Lower leg skin (tissue), 4 donors: ENCODE measurements around the gene TEX261. TPM values are rescaled to one million over a fixed set of nuclear protein-coding genes. Genes with fewer than 3 reads are reported as not detected.

ENCODE experiments used
- DNase-seq, 2 donors: peaks; one replicate each; pipeline ENCODE4 v3.0.0-alpha.2; 2019; ENCODE audit warnings: low spot score in 2 of 2
- H3K4me3 ChIP-seq: fragments of 200-600 bp; sonication (generic); 2 replicates; pipeline ENCODE4 v1.5.1; 2017; ENCODE audit warnings: mild to moderate bottlenecking, low read depth; ENCODE audit not compliant: poor library complexity, severe bottlenecking
- POLR2A ChIP-seq, 2 donors: fragments of 450-650 bp; IDR thresholded peaks; one replicate each; pipeline ENCODE4 v1.6.1; 2016 to 2017; ENCODE audit warnings: antibody characterized with exemption in 2 of 2, mild to moderate bottlenecking in 1 of 2, moderate library complexity in 1 of 2
- WGBS, 2 donors: methylation state at CpG; one replicate each; pipeline ENCODE4 v1.1.5; 2018; 5-methylcytosine and 5-hydroxymethylcytosine counted together
- intact Hi-C: fragments of 100-400 bp; cut with DNase I; formaldehyde crosslinking; loops from one replicate; pipeline ENCODE4 v1.15.0; 2023; ENCODE audit warnings: low total_unique reads
- total RNA-seq, 4 donors: library from RNA; depleted of rRNA; stranded (reverse); fragments of >200 nt; gene quantifications; one replicate each; pipeline ENCODE4 v1.1.0, GENCODE V29; 2016
- TF ChIP-seq, protein P1 (sequence below), 3 donors: fragments of 450-650 bp; IDR thresholded peaks; one replicate each; pipeline ENCODE4 v1.5.1; 2016; ENCODE audit warnings: antibody characterized with exemption in 3 of 3, mild to moderate bottlenecking in 3 of 3, moderate library complexity in 2 of 3

Gene TEX261
- total RNA-seq, 4 donors from 2014 or later, result 12.5 to 24.9 (median 20.7) TPM

GRCh38 chr2:70936165-70936978 is 58.3 kb downstream of the TEX261 start:
- no peak overlapping the region for H3K4me3 ChIP-seq
- TF ChIP-seq, protein P1, sequence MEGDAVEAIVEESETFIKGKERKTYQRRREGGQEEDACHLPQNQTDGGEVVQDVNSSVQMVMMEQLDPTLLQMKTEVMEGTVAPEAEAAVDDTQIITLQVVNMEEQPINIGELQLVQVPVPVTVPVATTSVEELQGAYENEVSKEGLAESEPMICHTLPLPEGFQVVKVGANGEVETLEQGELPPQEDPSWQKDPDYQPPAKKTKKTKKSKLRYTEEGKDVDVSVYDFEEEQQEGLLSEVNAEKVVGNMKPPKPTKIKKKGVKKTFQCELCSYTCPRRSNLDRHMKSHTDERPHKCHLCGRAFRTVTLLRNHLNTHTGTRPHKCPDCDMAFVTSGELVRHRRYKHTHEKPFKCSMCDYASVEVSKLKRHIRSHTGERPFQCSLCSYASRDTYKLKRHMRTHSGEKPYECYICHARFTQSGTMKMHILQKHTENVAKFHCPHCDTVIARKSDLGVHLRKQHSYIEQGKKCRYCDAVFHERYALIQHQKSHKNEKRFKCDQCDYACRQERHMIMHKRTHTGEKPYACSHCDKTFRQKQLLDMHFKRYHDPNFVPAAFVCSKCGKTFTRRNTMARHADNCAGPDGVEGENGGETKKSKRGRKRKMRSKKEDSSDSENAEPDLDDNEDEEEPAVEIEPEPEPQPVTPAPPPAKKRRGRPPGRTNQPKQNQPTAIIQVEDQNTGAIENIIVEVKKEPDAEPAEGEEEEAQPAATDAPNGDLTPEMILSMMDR (IDR thresholded peaks at IDR 0.05), result no peak
- no peak for TF ChIP-seq POLR2A (IDR thresholded peaks at IDR 0.05)
- intact Hi-C loops, result no loop called here
- 74 to 79% methylated on average over 9 to 10 of the region's 10 CpGs for WGBS, 2 donors
- peak in 1 of 2 donors; percentile 43 for DNase-seq

Other genes starting within 250 kb of the TEX261 start
- gene ADD2, start 226.7 kb downstream of the TEX261 start, total RNA-seq, result 1 to 10 TPM in 1 of 4 donors, under 1 TPM in 3; 0.17 to 1.2 (median 0.54) TPM
- gene FIGLA, start 204.2 kb downstream of the TEX261 start, total RNA-seq, result not detected
- 1 to 10 TPM in 2 of 4 donors, under 1 TPM in 2; 0.42 to 1.2 (median 0.82) TPM for gene CLEC4F, start 174.3 kb downstream of the TEX261 start, total RNA-seq
- gene CD207, start 159.1 kb downstream of the TEX261 start, total RNA-seq, result 10 to 100 TPM; 26.8 to 57.6 (median 39.4) TPM
- 1 to 10 TPM in 3 of 4 donors, not detected in 1; 1.7 to 6.4 (median 4.3) TPM for gene VAX2, start 94.3 kb downstream of the TEX261 start, total RNA-seq
- 100 to 1,000 TPM in 1 of 4 donors, 10 to 100 TPM in 2, 1 to 10 TPM in 1; 7.3 to 110 (median 55.0) TPM for gene ATP6V1B1, start 59.0 kb downstream of the TEX261 start, total RNA-seq
- 1 to 10 TPM in 1 of 4 donors, under 1 TPM in 2, not detected in 1; 0.27 to 1.3 (median 0.84) TPM for gene ANKRD53, start 16.2 kb downstream of the TEX261 start, total RNA-seq
- gene NAGK, start 73.8 kb upstream of the TEX261 start, total RNA-seq, result 100 to 1,000 TPM in 2 of 4 donors, 10 to 100 TPM in 2; 89.9 to 130 (median 104) TPM
- gene MCEE, start 135.4 kb upstream of the TEX261 start, total RNA-seq, result 10 to 100 TPM; 19.0 to 45.2 (median 33.3) TPM
- gene MPHOSPH10, start 135.8 kb upstream of the TEX261 start, total RNA-seq, result 10 to 100 TPM; 19.0 to 28.1 (median 21.8) TPM
- gene PAIP2B, start 232.2 kb upstream of the TEX261 start, total RNA-seq, result 10 to 100 TPM; 20.1 to 29.8 (median 23.1) TPM